Breast epithelium (tissue), 4 donors: ENCODE measurements around the gene BTRC. TPM values are rescaled to one million over a fixed set of nuclear protein-coding genes. Genes with fewer than 3 reads are reported as not detected.

Experiments used
- DNase-seq, 2 donors: peaks; one replicate each; pipeline ENCODE4 v3.0.0-alpha.2; 2019; ENCODE audit warnings: low spot score in 2 of 2
- H3K27ac ChIP-seq, 2 donors: fragments of 200-600 bp; sonication (generic) in 1 of 2; one replicate each; pipeline ENCODE4 v1.5.1; 2016 to 2019; ENCODE audit warnings: mild to moderate bottlenecking in 1 of 2
- H3K27me3 ChIP-seq, 2 donors: fragments of 200-600 bp; sonication (generic) in 1 of 2; one replicate each; pipeline versions ENCODE4 v1.5.1 to v1.6.0; 2017 to 2019; ENCODE audit warnings: control low read depth in 1 of 2, mild to moderate bottlenecking in 1 of 2
- H3K36me3 ChIP-seq: fragments of 200-600 bp; one replicate; pipeline ENCODE4 v1.5.1; 2019
- H3K4me1 ChIP-seq, 2 donors: fragments of 200-600 bp; sonication (generic); one replicate each; pipeline ENCODE4 v1.5.1; 2016 to 2019; ENCODE audit warnings: control low read depth in 1 of 2
- H3K4me3 ChIP-seq, 3 donors: fragments of 200-600 bp; sonication (generic); 1 replicate in 2 of 3; 2 replicates in 1 of 3; pipeline ENCODE4 v1.5.1; 2016 to 2019; ENCODE audit warnings: mild to moderate bottlenecking in 3 of 3, moderate library complexity in 2 of 3
- H3K9me3 ChIP-seq, 2 donors: fragments of 200-600 bp; sonication (generic) in 1 of 2; one replicate each; pipeline ENCODE4 v1.5.1; 2016 to 2019; ENCODE audit warnings: control low read depth in 1 of 2
- CTCF ChIP-seq, 3 donors: fragments of 450-650 bp; IDR thresholded peaks; one replicate each; pipeline ENCODE4 v1.5.1; 2016 to 2017; ENCODE audit warnings: antibody characterized with exemption in 3 of 3, mild to moderate bottlenecking in 3 of 3, moderate library complexity in 3 of 3
- POLR2A ChIP-seq: fragments of 450-650 bp; IDR thresholded peaks from one replicate; pipeline ENCODE4 v1.6.1; 2016; ENCODE audit warnings: antibody characterized with exemption, mild to moderate bottlenecking, moderate library complexity
- POLR2AphosphoS5 ChIP-seq, 3 donors: sonication (generic); formaldehyde crosslinking; IDR thresholded peaks; one replicate each; pipeline ENCODE4 v1.6.1; 2017; ENCODE audit warnings: antibody characterized with exemption in 3 of 3
- intact Hi-C: fragments of 100-400 bp; cut with DNase I; formaldehyde crosslinking; loops from one replicate; pipeline ENCODE4 v1.15.1; 2023; ENCODE audit warnings: low total_unique reads
- total RNA-seq, 3 donors: library from RNA; depleted of rRNA; stranded (reverse); fragments of >200 nt; gene quantifications; one replicate each; pipeline ENCODE4 v1.1.0, GENCODE V29; 2016

The BTRC gene
- total RNA-seq, 3 donors from 2014 or later, result 13.4 to 24.3 (median 15.1) TPM

- Histone ChIP-seq H3K9me3 (peaks cover 11 to 15% of the 10 kb centered on the region in 2 donors), H3K27me3 (peaks cover 0 to 24% of the 10 kb centered on the region in 2 donors), H3K27ac (no peak overlapping the region), H3K4me3 (no peak overlapping the region), H3K36me3 (no peaks in the 10 kb centered on the region), H3K4me1 (peaks cover 7 to 11% of the 10 kb centered on the region in 2 donors)
- no peak for TF ChIP-seq POLR2AphosphoS5 (IDR thresholded peaks at IDR 0.05)
- TF ChIP-seq CTCF (IDR thresholded peaks at IDR 0.05), result no peak
- no peak for TF ChIP-seq POLR2A
- DNase-seq, result no peak
- intact Hi-C loops, result no loop called here
These were observed 218.2 kb downstream of the BTRC start for GRCh38 chr10:101572126-101572525.

GRCh38 chr10:101572785-101573184 is 218.8 kb downstream of the BTRC start:
- intact Hi-C loops, result loop anchor here (1.0 kb wide), 1 partner anchor 27 kb away; no protein-coding TSS in a partner anchor
- Histone ChIP-seq H3K9me3 (peaks cover 11 to 15% of the 10 kb centered on the region in 2 donors), H3K4me3 (no peak overlapping the region), H3K4me1 (peaks cover 7 to 11% of the 10 kb centered on the region in 2 donors), H3K36me3 (no peaks in the 10 kb centered on the region), H3K27me3 (peaks cover 0 to 18% of the 10 kb centered on the region in 2 donors), H3K27ac (no peak overlapping the region)
- TF ChIP-seq POLR2A (no peak), CTCF (IDR thresholded peaks at IDR 0.05) (no peak), POLR2AphosphoS5 (IDR thresholded peaks at IDR 0.05) (no peak)
- DNase-seq, result no peak

GRCh38 chr10:101573885-101574753 is 220.2 kb downstream of the BTRC start:
- H3K27me3 ChIP-seq, result peaks cover 0 to 8% of the 10 kb centered on the region in 2 donors
- no peak for DNase-seq
- no peak overlapping the region for H3K4me3 ChIP-seq
- no peak overlapping the region for H3K27ac ChIP-seq
- peaks cover 11 to 15% of the 10 kb centered on the region in 2 donors for H3K9me3 ChIP-seq
- intact Hi-C loops, result loop anchor here (1.0 kb wide), 1 partner anchor 25 kb away; no protein-coding TSS in a partner anchor
- peaks cover 7 to 11% of the 10 kb centered on the region in 2 donors for H3K4me1 ChIP-seq
- TF ChIP-seq POLR2A, result no peak
- no peak for TF ChIP-seq POLR2AphosphoS5 (IDR thresholded peaks at IDR 0.05)
- no peak for TF ChIP-seq CTCF (IDR thresholded peaks at IDR 0.05)
- H3K36me3 ChIP-seq, result no peaks in the 10 kb centered on the region

GRCh38 chr10:101575091-101575490 is 221.1 kb downstream of the BTRC start:
- intact Hi-C loops, result no loop called here
- no peak for DNase-seq
- no peaks in the 10 kb centered on the region for H3K36me3 ChIP-seq
- no peaks in the 10 kb centered on the region for H3K27me3 ChIP-seq
- TF ChIP-seq POLR2AphosphoS5 (IDR thresholded peaks at IDR 0.05), result no peak
- TF ChIP-seq POLR2A, result no peak
- TF ChIP-seq CTCF (IDR thresholded peaks at IDR 0.05), result no peak
- no peak overlapping the region for H3K4me3 ChIP-seq
- no peak overlapping the region for H3K27ac ChIP-seq
- peaks cover 11 to 15% of the 10 kb centered on the region in 2 donors for H3K9me3 ChIP-seq
- H3K4me1 ChIP-seq, result peaks cover 5 to 7% of the 10 kb centered on the region in 2 donors

- intact Hi-C loops, result no loop called here
- Histone ChIP-seq H3K27me3 (no peaks in the 10 kb centered on the region), H3K4me3 (no peak overlapping the region), H3K4me1 (peaks cover 3% of the 10 kb centered on the region in 2 donors), H3K27ac (no peak overlapping the region), H3K36me3 (no peaks in the 10 kb centered on the region), H3K9me3 (peaks cover 11 to 15% of the 10 kb centered on the region in 2 donors)
- no peak for DNase-seq
- TF ChIP-seq POLR2A (no peak), POLR2AphosphoS5 (IDR thresholded peaks at IDR 0.05) (no peak), CTCF (IDR thresholded peaks at IDR 0.05) (no peak)
These were observed 221.7 kb downstream of the BTRC start for GRCh38 chr10:101575580-101576210.
